GM11168 (cell line): ENCODE results near the gene CCDC127.
"Not testable (repeated sequence)": the region's sequence is repeated elsewhere in the genome, so short reads cannot be mapped to it uniquely, and the experiment has no call there.

Experiments
- in situ Hi-C: fragments of 300-500 bp; cut with MboI; formaldehyde crosslinking; loops from one replicate; pipeline ENCODE4 v1.12.0; 2022; ENCODE audit warnings: low sequenced_read_pairs; ENCODE audit not compliant: unreplicated experiment

Gene CCDC127

DNA sequence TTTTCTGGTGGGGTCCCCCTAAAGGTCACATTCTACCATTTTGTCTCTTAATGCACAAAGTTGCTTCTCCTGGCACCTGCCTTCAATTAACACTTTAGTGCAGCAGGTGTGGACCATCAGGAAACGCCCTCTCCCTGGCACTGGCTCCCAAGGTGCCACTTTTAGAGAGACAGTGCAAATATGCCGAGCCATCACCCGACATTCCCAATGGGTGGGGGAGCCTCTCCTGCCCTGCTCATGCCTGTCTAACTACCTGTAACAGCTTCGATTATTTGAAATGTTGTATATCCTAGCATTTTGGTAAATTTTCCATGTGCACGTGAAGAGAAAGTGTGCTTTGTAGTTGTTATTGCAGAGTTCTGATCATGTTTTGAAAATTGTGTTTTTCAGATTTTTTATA, 39.8 kb downstream of the CCDC127 start:
- in situ Hi-C loops = no loop called here

DNA sequence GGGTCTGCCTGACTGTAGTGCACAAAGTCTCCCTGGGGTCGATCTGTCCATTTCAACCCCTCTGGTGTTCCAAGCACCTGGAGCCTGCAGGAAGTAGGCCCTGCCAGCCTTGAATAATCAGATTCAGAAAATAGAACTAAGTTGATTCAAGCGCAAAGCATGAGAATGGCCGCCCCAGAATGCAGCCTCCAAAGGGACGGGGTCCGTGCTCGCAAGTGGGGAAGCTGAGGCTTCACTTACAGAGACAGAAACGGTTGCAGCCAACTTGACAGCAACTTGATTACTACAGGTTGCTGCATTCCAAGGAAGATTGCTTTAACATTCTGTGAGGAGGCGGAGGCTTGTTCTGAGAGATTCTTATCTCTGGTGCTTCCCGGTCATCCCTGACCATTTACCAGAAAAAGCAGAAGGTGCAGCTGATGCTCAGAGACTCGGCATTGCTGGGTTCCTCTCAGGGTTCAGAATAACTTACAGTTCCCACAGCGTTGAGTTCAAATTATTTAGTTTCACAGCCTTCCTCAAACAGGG, 41.6 kb downstream of the CCDC127 start:
- in situ Hi-C loops = no loop called here

DNA sequence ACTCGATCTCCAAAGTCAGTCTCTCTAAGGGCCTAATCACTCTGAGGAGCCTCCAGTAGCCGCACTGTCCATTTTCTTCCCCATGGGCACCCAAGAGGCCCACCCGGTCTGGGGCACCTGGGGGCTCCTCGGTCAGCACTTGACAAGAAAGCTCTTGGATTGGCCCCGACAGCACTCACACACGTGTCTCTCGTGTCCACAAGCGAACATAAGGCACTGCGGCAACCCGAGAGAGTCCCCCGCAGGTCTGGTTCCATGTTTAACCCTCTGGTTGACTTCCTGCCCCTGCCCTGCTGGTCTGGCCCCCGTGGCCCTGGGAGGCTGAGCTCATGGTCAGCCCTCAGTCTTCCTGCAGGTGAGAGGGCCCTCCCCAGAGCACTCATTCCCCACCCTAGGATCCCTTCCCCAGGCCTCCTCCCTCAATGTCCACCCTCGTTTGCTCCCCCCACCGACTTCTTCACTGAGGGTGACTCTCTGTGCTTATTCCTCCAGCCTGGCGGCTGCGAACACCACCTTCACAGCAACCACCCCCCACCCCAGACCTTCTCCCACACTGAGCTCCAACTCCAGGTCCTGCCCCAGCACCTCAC, 43.0 kb downstream of the CCDC127 start:
- in situ Hi-C loops = no loop called here

DNA sequence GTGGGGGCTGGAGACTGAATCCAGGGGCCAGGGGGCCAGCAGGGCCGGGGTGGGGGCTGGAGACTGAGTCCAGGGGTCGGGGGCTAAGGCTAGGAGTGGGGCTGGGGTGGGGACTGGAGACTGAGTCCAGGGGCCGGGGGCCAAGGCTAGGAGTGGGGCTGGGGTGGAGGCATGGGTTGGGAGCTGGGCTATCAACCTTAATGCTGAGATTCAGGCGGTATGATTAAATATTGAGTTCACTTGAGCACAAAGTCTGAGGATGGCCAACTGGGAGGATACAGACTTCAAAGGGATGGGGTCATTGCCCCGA, 43.7 kb downstream of the CCDC127 start:
- in situ Hi-C loops = no loop called here

DNA sequence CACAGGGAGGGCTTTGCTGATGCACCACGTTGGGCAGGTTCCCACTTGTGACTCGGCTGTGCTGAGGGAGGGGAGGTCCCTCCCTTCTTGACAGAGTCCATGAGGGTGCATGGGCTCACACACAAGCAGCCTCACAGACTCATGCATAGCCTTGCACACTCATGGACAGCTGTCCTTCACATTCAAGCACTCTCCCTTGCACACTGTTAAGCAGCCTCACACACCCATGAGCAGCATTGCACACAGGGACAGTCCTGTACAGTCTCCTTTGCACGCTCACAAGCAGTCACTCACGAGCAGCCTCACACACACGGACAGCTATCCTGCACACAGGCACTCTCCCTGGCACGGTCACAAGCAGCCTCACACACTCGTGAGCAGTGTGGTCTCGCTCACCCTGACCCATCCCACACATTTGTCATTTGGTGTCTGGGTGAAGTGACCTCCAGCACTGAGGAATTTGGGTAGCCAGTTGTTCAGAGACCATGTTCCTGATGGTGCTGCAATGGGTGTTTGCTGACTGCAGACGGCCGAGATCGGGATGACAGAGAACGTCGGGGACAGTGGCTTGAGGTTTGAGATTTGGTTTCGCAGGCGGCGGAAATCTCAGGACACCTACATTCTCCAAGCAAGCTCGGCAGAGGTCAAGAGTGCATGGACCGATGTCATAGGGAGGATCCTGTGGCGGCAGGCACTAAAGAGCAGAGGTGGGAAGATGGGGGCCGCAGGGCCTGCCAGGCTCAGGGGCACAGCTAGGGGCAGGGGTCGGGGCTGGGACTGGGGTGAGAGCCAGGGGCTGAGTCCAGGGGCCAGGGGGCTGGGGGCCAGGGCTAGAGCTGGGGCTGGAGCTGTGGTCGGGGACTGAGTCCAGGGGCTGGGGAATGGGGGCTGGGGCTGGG, 44.3 kb downstream of the CCDC127 start:
- in situ Hi-C loops = no loop called here

DNA sequence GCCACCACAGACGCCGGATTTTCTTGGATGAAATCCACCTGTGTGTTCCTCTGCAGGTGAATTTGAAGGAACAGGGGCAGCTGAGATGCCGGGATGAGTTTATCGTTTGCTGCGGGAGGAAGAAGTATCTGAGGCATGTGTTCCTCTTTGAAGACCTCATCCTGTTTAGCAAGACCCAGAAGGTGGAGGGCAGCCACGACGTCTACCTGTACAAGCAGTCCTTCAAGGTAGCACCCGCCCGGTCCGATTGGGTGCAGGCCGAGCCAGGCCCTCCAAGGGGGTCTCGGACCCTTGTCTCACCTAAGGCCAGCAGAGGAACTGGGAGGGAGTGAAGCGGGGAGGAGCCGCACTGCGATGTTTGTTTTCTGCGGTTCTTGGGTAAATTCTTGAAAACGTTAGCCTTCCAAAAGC, 45.1 kb downstream of the CCDC127 start:
- in situ Hi-C loops = no loop called here

DNA sequence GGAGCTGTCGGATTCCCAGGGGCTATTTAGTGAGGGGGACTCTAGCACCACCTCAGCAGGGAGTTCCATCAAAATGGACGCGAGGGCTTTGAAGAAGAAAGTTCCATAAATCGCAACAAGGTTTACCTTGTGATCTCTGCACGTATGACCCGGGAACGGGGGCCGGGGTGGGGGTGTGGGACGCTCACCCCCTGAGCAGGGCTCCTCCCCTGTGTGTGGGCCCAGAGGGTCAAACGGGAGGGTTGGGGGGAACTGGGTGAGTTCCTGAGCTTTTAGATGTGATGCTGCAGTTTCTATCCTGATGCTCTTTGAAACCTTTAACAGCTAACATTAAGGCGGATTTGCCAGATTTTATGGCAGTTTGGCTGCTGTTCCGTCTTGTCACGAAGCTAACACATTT, 45.5 kb downstream of the CCDC127 start:
- in situ Hi-C loops = no loop called here

DNA sequence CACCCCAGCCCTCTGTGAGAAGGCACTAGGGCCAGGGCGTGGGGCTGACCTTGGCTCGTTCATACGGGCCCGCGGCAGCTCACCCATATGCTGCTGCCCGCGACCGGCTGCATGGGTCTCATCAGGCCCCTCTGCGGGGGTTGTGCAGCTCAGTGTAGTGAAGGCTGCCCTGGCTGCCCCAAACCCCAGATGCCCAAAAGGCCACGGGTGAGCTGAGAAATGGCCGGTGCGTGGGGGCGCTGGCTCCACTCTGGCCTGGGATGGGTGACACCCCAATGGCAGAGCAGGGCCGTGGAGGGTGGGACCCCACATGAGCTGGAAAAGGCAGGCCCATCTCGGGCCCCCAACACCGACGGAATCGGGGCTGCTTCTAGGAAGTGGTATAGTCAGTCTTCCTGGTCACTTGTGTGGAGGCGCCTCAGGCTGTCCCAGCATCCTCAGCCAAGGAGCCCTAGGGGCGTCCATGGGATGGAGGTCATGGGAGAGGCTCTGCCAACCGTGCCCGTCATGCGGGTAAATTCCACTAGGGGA, 46.1 kb downstream of the CCDC127 start:
- in situ Hi-C loops = no loop called here

DNA sequence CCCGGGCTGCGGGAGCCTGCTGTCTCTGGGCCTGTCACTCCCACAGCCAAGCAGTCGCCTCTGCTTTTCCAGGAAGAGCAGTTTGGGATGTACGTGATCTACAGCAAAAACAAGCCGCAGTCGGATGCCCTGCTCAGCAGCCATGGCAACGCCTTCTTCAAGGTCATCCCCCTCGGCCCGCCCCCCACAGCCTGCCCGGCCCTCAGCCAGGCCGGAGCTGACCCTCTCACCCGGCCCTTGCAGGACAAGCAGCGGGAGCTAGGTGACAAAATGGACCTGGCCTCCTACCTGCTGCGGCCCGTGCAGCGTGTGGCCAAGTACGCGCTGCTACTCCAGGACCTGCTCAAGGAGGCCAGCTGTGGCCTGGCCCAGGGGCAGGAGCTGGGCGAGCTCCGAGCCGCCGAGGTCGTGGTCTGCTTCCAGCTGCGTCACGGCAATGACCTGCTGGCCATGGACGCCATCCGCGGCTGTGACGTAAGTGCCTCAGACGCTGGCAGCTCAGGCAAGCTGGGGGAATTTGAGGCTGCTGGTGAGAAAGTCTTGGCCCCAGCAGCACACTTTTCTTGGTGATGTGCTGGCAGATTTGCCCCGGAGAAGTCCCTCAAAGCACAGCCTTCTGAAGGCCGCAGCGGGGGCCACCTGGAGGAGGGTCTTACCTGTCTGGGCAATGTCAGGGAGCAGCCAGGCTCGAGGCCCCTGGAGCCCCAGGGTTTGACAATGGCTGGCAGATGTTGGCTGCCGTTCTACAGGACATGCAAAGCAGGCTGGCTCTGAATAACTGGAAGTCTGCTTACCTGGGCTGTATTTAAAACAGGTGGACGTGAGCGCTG, 46.8 kb downstream of the CCDC127 start:
- in situ Hi-C loops = no loop called here

DNA sequence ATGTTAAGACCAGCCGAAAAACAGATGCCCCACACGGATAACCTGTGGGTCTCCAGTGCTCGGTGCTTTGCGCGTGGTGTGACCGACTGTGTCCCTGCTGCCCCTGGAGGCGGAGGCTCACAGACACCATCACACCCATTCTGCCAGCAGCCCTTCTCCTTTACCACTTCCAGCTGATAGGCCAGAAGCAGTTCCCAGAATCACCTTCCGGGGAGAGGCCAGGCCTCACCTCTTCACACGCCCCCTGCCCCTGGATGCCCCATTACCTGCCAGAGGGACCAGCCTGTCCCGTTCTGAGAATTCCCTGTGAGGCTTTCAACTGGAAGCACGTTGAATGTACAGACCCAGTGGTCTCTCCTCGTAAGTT, 48.2 kb downstream of the CCDC127 start:
- in situ Hi-C loops = no loop called here

DNA sequence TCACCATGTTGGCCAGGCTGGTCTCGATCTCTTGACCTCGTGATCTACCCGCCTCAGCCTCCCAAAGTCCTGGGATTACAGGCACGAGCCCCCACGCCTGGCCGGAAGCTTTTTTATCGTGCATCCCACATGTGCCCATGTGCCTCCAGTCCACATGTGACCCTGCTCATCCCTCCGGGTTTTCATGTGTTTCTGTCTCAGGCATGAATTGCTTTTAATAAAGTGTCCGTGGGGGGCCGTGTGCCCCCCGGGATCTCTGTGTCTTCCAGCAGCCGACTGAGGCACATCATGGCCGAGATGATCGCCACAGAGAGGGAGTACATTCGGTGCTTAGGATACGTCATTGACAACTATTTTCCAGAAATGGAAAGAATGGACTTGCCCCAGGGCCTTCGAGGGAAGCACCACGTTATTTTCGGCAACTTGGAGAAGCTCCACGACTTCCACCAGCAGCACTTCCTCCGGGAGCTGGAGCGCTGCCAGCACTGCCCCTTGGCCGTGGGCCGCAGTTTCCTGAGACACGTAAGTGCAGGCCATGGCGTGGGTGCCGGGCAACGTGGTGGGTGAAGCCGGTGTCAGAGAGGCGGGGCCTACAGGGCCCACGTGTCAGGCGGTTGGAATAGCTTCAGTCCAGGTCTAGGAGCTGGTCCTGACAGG, 48.8 kb downstream of the CCDC127 start:
- in situ Hi-C loops = no loop called here

DNA sequence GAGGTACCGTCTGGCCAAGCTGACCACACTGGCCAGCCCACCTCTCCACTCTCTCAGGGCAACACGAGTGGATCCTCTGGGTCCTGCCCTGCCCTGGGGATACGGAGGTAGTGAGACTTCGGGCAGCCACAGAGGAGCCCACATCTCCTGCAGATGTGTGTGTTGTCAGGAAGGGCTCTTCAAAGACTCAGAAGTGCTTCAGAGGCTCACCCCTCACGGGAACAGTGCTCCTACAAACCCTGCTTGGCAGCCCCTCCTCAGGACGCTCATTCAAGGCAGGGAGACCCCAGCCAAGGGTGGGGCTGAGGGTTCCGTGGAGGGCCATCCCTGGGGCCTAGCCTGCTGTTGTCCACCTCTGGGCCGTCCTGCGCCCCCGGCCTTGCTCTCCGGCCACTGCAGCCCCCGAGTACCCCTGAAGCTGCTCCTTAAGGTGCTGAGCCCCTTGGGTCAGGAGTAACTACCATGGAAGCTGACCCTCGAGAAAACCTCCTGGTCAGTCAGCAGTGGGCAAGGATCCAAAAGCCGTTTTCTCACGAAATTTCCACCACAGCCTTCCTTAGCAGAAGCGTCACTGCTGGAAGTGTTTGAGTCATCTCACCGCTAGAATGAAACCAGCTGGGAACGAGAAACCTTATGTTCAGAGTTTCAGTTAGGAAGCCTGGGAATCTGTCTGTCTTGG, 49.8 kb downstream of the CCDC127 start:
- in situ Hi-C loops = no loop called here

DNA sequence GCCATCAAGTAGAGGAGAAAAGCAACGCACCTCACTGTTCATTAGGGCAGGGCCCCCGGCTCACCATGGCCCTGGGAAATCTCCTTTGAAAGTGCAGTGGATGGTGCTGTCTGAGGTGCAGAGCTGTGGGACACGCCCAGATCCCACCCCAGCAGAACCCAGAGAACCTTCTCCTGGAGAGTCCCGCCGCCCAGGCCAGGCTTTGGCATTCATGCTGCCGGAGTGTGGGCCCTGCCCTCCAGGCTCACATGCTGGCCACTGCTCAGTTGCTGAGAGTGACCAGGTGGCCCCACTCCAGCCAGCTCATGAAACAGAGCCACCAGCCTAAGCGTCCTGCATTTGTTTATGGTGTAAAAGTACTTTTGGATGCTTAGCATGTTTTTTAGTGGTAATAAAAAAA, 50.4 kb downstream of the CCDC127 start:
- in situ Hi-C loops = no loop called here

DNA sequence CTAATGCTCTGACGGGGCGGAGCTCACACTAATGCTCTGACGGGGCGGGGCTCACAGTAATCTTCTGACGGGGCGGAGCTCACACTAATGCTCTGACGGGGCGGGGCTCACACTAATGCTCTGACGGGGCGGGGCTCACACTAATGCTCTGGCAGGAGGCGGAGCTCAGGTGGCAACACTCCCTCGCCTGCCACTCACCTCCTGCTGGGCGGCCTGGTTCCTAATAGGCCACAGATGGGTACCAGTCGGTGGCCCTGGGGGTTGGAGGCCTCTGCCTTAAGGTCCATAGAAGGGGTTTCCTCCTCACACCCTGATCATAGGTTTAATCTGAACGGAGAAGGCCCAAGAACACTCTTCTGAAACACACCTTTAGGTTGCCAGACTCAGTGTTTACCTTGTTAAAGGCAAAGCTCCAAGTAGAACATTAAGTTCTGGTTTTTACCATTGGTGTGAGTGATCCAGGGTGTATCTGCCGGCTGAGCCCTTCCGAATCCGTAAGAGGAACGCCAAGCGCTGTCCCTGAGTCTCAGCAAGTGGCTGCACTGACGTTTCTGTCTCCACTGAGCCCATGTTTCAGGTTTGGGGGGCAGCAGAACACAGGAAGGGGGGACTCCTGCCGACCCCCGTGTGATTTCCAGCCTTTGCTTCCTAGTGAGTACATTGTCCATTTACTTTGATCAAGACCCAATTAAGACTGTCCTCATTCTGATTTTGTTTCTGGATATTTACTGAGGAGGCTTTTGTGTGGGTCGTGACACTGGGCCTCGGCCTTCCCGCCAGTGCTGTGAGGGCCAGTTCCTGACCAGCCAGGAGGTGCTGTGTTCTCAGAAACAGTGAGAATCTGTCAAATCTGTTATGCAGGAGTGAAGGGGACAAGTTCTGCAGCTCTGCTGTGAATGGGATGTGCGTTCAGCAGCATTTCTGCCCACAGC, 51.2 kb downstream of the CCDC127 start:
- in situ Hi-C loops = no loop called here

DNA sequence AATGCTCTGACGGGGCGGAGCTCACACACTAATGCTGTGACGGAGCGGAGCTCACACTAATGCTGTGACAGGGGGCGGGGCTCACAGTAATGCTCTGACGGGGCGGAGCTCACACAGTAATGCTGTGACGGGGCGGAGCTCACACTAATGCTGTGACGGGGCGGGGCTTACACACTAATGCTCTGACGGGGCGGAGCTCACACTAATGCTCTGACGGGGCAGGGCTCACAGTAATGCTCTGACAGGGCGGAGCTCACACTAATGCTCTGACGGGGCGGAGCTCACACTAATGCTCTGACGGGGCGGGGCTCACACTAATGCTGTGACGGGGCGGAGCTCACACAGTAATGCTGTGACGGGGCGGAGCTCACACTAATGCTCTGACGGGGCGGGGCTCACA, 53.2 kb downstream of the CCDC127 start:
- in situ Hi-C loops = not testable (repeated sequence)

DNA sequence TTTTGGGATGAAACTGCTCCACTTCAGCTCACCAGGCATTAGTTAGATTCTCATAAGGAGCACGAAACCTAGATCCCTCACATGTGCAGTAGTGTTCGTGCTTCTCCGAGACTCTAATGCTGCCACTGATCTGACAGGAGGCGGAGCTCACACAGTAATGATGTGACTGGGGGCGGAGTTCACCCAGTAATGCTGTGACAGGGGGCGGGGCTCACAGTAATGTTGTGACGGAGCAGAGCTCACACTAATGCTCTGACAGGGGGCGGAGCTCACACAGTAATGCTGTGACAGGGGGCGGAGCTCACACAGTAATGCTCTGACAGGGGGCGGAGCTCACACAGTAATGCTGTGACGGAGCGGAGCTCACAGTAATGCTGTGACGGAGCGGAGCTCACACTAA, 53.7 kb downstream of the CCDC127 start:
- in situ Hi-C loops = no loop called here

DNA sequence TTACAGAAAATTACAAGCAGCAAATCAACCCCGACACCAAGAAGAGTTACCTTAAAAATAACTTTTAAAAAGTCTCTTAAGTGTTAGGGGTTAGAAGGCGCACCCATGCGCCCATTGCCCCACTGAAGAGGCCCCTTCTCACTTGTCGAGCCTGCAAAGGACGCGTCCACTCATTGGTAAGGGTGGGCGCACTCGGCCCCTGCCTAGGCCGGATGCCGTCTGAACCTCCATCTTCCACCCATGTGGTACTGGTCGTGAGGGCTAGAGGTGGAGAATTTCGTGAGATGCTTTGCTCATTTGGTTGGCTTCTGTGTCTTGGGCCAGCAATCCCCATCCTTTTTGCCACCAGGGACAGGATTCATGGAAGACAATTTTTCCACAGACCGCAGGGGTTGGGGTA, 54.1 kb downstream of the CCDC127 start:
- in situ Hi-C loops = no loop called here

DNA sequence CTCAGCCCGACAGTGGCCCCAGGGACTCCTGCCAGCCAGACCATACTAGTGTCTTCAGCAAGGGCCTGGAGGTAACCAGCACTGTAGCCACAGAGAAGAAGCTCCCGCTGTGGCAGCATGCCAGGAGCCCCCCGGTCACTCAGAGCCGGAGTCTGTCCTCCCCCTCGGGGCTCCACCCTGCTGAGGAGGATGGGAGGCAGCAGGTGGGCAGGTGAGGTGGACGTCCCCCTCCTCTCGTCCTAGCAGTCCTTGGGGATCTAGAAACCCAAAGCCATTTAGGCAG, 54.7 kb downstream of the CCDC127 start:
- in situ Hi-C loops = no loop called here
